Parathyroid adenoma (tissue), 2 donors: ENCODE measurements around the gene USP2.

ENCODE experiments used
- H2AFZ ChIP-seq: fragments of 300-600 bp; sonication (generic); one replicate; pipeline ENCODE4 v1.7.0; 2017; ENCODE audit warnings: antibody characterized with exemption, mild to moderate bottlenecking
- H3K27ac ChIP-seq: fragments of 300-600 bp; sonication (generic); one replicate; pipeline ENCODE4 v1.7.0; 2017
- H3K27me3 ChIP-seq: fragments of 300-600 bp; sonication (generic); one replicate; pipeline ENCODE4 v1.7.0; 2017; ENCODE audit warnings: low read length; ENCODE audit not compliant: control insufficient read depth, insufficient read depth
- H3K36me3 ChIP-seq: fragments of 300-600 bp; sonication (generic); one replicate; pipeline ENCODE4 v1.7.0; 2017; ENCODE audit warnings: low read length; ENCODE audit not compliant: control insufficient read depth, insufficient read depth
- H3K4me1 ChIP-seq: fragments of 300-600 bp; sonication (generic); one replicate; pipeline ENCODE4 v1.7.0; 2017; ENCODE audit warnings: control low read depth
- H3K4me2 ChIP-seq: fragments of 300-600 bp; sonication (generic); one replicate; pipeline ENCODE4 v1.7.0; 2017; ENCODE audit warnings: low read length
- H3K4me3 ChIP-seq: fragments of 300-600 bp; sonication (generic); one replicate; pipeline ENCODE4 v1.7.0; 2017; ENCODE audit warnings: low read depth, low read length
- H3K79me2 ChIP-seq: fragments of 300-600 bp; sonication (generic); one replicate; pipeline ENCODE4 v1.7.0; 2017; ENCODE audit warnings: control low read depth
- H3K9ac ChIP-seq: fragments of 300-600 bp; sonication (generic); one replicate; pipeline ENCODE4 v1.7.0; 2017; ENCODE audit warnings: mild to moderate bottlenecking
- H3K9me3 ChIP-seq: fragments of 300-600 bp; sonication (generic); one replicate; pipeline ENCODE4 v1.7.0; 2017; ENCODE audit warnings: low read length; ENCODE audit not compliant: control insufficient read depth
- CTCF ChIP-seq: fragments of 300-600 bp; sonication (generic); IDR thresholded peaks from one replicate; pipeline ENCODE4 v1.7.0; 2017; ENCODE audit warnings: antibody characterized with exemption, mild to moderate bottlenecking
- donor health status: primary hyperparathyroidism.

Gene USP2

DNA sequence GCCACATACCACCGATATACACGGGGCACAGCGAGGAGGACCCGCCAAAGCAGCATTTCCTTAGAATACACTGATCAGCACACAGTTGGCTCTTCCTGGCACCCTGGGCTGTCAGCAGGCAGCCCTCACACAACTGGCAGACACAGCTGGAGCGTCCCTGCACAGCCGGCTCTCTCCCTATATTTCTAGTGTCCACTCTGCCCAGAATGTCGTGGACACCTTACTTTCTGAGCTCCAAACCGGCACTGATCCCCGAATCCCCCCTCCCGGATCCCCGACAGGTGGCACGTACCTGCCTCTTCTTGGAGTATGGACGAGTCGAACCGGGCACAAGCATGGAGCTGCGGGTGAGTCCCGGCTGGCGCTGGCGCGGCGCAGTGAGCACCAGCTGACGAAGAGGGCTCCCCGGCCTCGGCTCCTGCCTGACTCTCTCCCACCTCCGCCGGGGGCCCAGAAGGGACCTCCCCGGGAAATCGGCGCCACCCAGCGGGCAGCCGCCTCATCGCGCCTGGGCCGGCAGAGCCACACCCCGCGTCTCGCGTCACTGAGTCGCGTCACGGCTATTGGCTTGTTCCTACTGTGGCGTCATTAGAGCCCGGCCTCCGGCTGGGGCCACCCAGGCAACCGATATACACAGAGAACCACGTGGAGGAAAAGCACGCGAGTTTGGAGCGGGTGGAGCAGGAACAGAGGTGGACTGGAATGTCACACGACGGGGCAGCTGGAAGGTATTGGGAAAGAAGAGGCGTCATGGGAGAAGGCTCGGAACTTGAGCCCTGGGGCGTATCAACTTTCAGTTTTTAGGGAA is at the start of gene USP2:
TSS of gene USP2 (minus strand) at position 510 of the 808 bp plus-strand sequence. CDS start 8,210 bp downstream, outside the sequence.
- TF ChIP-seq CTCF, result peak; percentile 88
- H3K4me1 ChIP-seq, result peaks cover 8% of the 10 kb centered on the region
- H2AFZ ChIP-seq, result peak within 1 kb of the TSS; percentile 90
- peak within 1 kb of the TSS; percentile 24 for H3K27ac ChIP-seq
- H3K9ac ChIP-seq, result no peak within 1 kb of the TSS
- no peaks in the 10 kb centered on the region for H3K36me3 ChIP-seq
- H3K79me2 ChIP-seq, result no peaks in the 10 kb centered on the region
- no peaks in the 10 kb centered on the region for H3K27me3 ChIP-seq
- no peaks in the 10 kb centered on the region for H3K9me3 ChIP-seq
- peak within 1 kb of the TSS; percentile 86 for H3K4me2 ChIP-seq
- H3K4me3 ChIP-seq, result peak within 1 kb of the TSS; percentile 59

DNA sequence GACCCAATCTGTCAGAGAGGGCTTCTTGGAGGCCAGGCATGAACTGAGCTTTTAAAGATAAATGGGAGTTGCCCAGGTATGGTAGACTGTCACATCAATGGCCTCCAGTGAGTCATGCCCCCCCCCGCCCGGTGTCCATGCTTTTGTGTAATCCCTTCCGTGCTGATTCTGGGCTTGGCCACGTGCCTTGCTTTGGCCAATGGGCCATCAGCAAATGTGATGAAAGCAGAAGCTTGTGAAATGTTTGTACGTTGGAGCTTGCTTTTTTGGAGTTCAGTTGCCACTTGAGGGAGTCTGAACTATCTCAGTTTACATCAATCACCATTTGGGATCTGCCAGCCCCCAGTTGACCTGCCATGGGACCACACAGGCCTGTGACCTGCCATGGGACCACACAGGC is 45.8 kb upstream of the USP2 start:
- no peak overlapping the region for H3K9ac ChIP-seq
- no peak for TF ChIP-seq CTCF

DNA sequence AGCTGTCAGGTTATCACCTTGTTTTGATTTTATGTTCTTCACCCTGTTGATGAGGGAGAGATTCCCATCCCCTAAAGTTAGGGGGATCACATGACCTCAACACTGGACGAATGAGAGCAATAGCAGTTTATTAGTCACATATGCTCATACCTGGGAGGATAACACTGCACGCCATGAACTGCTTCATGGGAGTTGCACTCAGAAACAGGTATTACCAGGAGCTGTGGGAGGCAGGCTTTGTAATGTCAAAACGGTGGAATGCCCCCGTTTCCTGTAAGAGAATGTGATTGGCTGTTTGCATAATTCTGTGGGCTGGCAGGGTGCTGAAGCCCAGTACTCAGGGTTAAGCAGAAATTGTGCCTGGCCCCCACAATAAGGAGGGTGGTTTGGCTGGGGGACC is 44.7 kb upstream of the USP2 start:
- no peaks in the 10 kb centered on the region for H3K27me3 ChIP-seq
- H3K9me3 ChIP-seq, result no peaks in the 10 kb centered on the region
- H3K9ac ChIP-seq, result no peak overlapping the region
- H3K36me3 ChIP-seq, result no peaks in the 10 kb centered on the region
- H3K79me2 ChIP-seq, result no peaks in the 10 kb centered on the region
- H3K27ac ChIP-seq, result no peak overlapping the region
- H3K4me3 ChIP-seq, result no peak overlapping the region
- H3K4me1 ChIP-seq, result peaks cover 3% of the 10 kb centered on the region
- no peak overlapping the region for H3K4me2 ChIP-seq
- no peak overlapping the region for H2AFZ ChIP-seq
- TF ChIP-seq CTCF, result no peak

More for the DNA sequence above, 45.8 kb upstream of the USP2 start:
- Histone ChIP-seq H2AFZ (no peak overlapping the region), H3K9me3 (no peaks in the 10 kb centered on the region), H3K36me3 (no peaks in the 10 kb centered on the region), H3K4me2 (no peak overlapping the region), H3K27ac (no peak overlapping the region), H3K4me3 (no peak overlapping the region), H3K4me1 (no peaks in the 10 kb centered on the region), H3K79me2 (no peaks in the 10 kb centered on the region), H3K27me3 (no peaks in the 10 kb centered on the region)

DNA sequence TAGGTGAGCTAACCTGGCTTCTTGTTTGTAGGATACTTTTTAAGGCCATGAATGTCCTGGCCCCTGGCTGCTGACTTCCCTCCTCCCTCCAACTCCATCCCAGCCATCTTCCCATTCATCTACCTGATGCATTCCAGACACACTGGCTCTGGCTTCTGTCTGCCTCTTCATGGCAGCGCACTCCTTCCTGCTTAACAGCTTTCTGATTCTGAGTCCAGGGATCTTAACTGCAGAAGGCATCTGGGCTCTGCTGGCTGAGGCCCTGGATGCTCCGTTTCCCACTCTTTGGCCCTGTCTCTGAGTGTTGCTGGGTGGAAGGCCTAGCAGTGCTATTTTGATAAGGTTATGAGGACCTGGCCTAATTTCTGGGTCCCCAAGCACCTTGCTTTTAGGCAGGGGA is 43.3 kb upstream of the USP2 start:
- Histone ChIP-seq H3K36me3 (no peaks in the 10 kb centered on the region), H3K9me3 (no peaks in the 10 kb centered on the region), H3K79me2 (no peaks in the 10 kb centered on the region), H3K4me3 (no peak overlapping the region), H3K27ac (no peak overlapping the region), H3K4me1 (peaks cover 7% of the 10 kb centered on the region), H3K27me3 (no peaks in the 10 kb centered on the region), H2AFZ (no peak overlapping the region), H3K9ac (no peak overlapping the region), H3K4me2 (no peak overlapping the region)
- no peak for TF ChIP-seq CTCF

DNA sequence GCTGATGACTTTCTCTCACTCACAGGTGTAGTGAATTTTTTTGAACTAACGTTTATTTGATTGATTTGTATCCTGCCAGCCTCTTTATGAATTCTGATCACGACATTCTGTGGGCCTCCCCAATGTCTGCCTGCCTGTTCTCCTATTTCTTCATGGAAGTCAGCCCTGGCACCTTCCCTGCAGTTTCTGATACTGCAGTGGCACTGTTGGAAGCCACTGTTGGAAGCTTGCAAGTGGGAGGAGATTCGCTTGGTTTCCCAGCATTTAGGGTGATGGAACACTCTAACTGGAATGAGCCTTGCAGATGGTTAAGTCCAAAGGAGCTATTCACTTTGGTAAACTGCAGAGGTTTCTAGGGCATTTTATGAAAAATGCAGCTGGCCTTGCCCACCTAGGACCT is 42.8 kb upstream of the USP2 start:
- Histone ChIP-seq H3K4me1 (peaks cover 8% of the 10 kb centered on the region), H3K9ac (no peak overlapping the region), H3K36me3 (no peaks in the 10 kb centered on the region), H3K27ac (no peak overlapping the region), H3K9me3 (no peaks in the 10 kb centered on the region), H3K4me3 (no peak overlapping the region), H3K4me2 (no peak overlapping the region), H2AFZ (no peak overlapping the region), H3K27me3 (no peaks in the 10 kb centered on the region), H3K79me2 (no peaks in the 10 kb centered on the region)
- no peak for TF ChIP-seq CTCF
